Effector memory CD4-positive, alpha-beta T cell (primary cell): ENCODE results near the gene AP3S2.

Experiments
- DNase-seq, 3 donors: peaks; one replicate each; pipeline ENCODE4 v3.0.0-alpha.2; 2020
- H3K27ac ChIP-seq: 2 replicates; pipeline ENCODE4 v1.7.0; 2013; ENCODE audit warnings: mild to moderate bottlenecking, low read length, moderate library complexity; ENCODE audit not compliant: insufficient read depth, poor library complexity, severe bottlenecking
- H3K27me3 ChIP-seq: replicated peaks from 2 replicates; pipeline ENCODE4 v1.7.0; 2013; ENCODE audit warnings: mild to moderate bottlenecking, low read length; ENCODE audit not compliant: insufficient read depth, control insufficient read depth, poor library complexity, severe bottlenecking
- H3K36me3 ChIP-seq: 2 replicates; pipeline ENCODE4 v1.7.0; 2013; ENCODE audit warnings: mild to moderate bottlenecking, low read length, moderate library complexity; ENCODE audit not compliant: control insufficient read depth, insufficient read depth
- H3K4me1 ChIP-seq: 2 replicates; pipeline ENCODE4 v1.7.0; 2013; ENCODE audit warnings: low read length, mild to moderate bottlenecking; ENCODE audit not compliant: control insufficient read depth, insufficient read depth, poor library complexity, severe bottlenecking
- H3K4me3 ChIP-seq: 2 replicates; pipeline ENCODE4 v1.7.0; 2013; ENCODE audit warnings: low read length, low read depth, mild to moderate bottlenecking; ENCODE audit not compliant: insufficient read depth, poor library complexity, severe bottlenecking
- H3K9me3 ChIP-seq: 2 replicates; pipeline ENCODE4 v1.7.0; 2013; ENCODE audit warnings: mild to moderate bottlenecking, low read length, moderate library complexity; ENCODE audit not compliant: control insufficient read depth

AP3S2 gene

DNA sequence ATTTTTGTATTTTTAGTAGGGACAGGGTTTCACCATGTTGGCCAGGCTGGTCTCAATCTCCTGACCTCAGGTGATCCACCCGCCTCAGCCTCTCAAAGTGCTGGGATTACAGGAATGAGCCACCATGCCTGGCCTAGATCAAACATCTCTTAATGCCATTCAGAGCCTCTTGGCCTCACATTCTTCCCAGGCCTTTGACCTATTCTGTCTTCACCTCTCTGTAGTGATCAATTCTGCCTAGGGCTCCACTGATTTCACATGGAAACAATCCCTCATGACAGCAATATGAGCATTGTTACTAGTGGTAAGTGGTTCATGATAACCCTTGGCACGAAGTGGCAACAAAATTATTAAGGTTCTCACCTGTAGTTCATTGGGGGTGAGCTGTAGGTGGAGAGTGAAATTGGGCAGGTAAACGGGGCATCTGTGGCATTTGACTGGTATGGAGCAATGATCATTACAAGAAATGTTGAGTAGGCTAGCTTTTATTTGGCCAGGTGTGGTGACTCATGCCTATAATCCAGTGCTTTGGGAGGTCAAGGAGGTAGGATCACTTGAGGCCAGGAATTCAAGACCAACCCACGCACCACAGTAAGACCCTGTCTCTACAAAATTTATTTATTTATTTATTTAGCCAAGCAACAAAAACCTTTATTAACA lies 23.8 kb upstream of the AP3S2 start:
- Histone ChIP-seq H3K9me3 (no peaks in the 10 kb centered on the region), H3K4me3 (no peak overlapping the region), H3K27ac (no peak overlapping the region), H3K4me1 (peaks cover 3% of the 10 kb centered on the region), H3K36me3 (no peaks in the 10 kb centered on the region), H3K27me3 (peaks cover 8% of the 10 kb centered on the region)
- no peak for DNase-seq

DNA sequence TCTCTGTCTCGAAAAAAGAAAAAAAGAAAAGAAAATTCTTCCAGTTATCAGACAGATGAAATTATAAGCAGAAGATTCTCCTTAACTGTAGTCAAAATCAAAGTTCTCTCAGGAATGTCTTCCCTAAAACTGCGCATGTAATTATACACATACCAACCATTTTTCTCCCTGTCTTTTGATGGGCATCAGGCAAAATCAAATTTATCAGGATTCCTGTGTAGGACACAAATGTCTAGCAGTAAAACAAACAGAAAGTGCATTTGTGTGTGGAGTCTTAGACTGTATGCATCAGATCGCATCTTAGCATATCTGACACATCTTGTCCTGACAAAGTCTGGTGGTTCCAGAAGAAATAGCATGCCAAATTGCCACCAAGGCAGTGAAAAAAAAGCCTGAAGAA lies 22.9 kb upstream of the AP3S2 start:
- Histone ChIP-seq H3K4me1 (peaks cover 3% of the 10 kb centered on the region), H3K4me3 (no peak overlapping the region), H3K36me3 (no peaks in the 10 kb centered on the region), H3K9me3 (no peaks in the 10 kb centered on the region), H3K27me3 (peaks cover 10% of the 10 kb centered on the region), H3K27ac (no peak overlapping the region)
- DNase-seq = no peak

DNA sequence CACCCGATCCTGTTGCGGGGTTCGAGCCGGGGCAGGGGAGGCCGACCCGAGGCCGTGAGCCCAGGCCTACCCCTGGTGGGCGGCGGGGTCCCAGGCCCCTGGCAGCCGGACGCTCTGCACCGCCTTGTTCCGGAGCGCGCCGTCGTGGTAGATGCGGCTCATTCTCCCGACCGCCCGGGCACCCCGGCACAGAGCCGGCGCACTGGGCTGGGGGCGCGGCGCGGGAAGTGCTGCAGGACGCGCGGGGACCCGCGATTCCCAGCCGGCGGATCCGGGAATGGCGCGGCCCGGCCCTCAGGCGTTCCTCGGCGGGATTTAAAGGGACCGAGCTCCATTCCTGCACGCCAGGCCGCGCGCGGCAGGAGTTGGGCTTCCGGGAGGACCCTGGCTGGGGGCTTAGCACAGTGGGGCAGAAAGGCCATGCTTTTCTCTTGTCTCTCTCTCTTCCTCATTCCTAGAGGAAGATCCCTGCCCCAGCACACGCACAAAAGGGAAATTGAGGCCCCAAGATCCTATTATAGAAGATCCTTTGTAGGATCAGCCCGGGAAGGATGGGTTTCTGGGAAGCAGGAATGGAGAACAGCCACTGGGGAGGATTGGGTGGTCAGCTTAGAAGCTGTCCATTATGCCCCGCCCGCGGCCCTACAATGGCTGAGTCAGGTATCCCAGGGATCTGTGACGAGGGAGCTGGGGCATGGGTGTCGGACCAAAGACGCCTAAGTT lies 19.0 kb upstream of the AP3S2 start, which contains the start of gene ARPIN:
Gene ARPIN (minus strand): TSS at position 279 of the 723 bp plus-strand sequence. CDS start 117 bp downstream, at position 162.
- no peak for DNase-seq
- Histone ChIP-seq H3K4me1 (peaks cover 3% of the 10 kb centered on the region), H3K9me3 (no peaks in the 10 kb centered on the region), H3K4me3 (peak within 1 kb of the TSS; percentile 40), H3K27me3 (peaks cover 11% of the 10 kb centered on the region), H3K27ac (no peak within 1 kb of the TSS), H3K36me3 (no peaks in the 10 kb centered on the region)

DNA sequence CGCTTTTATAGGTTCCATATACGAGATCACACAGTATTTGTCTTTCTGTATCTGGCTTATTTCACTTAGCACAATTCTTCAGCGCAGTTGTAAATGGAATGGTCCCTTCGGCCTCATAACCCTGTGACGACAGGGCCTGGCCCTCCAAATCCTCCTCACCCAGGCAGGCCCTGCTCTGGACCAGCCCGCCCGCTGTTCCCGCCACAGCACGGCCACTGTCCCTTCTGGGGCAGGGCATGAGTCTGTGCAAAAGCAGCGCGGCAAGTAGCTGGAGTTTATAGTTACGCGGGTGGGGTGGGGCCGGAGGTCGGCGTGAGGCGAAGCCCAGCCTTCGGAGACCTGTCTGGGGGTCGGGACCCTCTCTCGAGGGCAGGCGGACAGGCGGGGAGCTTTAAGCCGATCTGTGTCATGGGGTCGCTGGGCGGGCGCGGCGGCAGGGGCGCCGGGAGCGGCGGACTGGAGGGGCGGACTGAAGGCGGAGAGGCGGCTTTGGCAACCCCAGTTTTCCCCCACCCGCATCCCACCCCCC lies 18.4 kb upstream of the AP3S2 start:
- Histone ChIP-seq H3K27me3 (peaks cover 11% of the 10 kb centered on the region), H3K9me3 (no peaks in the 10 kb centered on the region), H3K36me3 (no peaks in the 10 kb centered on the region), H3K27ac (no peak overlapping the region), H3K4me3 (no peak overlapping the region), H3K4me1 (peaks cover 3% of the 10 kb centered on the region)
- no peak for DNase-seq

DNA sequence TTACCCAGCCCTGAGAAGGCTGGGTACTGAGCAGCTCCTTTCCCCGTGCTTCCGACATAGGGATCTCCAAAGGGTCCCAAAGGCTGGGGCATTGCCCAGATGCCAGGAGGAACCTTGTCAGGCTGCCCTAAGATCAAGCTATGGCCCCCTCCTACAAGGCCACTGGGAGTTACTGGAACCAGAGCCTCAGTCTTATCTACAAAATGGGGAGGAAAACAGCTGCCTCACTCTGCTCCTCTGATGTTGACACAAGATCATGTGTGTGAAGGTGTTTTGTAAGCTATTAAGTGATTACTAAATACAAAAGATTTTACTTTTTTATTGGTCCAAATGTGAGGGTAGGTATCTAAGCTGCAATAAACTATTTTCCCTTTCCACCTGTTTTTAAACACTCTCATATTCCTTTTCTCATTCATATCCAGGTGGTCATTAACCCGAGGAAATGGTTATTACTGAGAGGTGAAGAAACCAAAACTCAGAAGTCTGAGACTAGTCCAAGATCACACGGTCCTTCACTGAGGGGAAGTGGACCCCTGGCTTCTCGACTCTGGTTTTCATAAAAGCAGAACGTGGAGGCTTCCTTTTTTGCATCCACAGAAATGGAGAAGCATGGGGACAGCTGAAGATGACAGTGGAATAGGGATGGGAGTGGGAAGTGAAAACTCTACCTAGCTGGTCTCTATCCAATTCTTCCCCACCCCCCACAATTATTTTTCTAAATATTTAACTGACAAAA lies 17.3 kb upstream of the AP3S2 start:
- no peak for DNase-seq
- no peaks in the 10 kb centered on the region for H3K36me3 ChIP-seq
- peaks cover 3% of the 10 kb centered on the region for H3K4me1 ChIP-seq
- no peak overlapping the region for H3K4me3 ChIP-seq
- H3K27ac ChIP-seq = no peak overlapping the region
- H3K9me3 ChIP-seq = no peaks in the 10 kb centered on the region
- H3K27me3 ChIP-seq = peaks cover 11% of the 10 kb centered on the region

DNA sequence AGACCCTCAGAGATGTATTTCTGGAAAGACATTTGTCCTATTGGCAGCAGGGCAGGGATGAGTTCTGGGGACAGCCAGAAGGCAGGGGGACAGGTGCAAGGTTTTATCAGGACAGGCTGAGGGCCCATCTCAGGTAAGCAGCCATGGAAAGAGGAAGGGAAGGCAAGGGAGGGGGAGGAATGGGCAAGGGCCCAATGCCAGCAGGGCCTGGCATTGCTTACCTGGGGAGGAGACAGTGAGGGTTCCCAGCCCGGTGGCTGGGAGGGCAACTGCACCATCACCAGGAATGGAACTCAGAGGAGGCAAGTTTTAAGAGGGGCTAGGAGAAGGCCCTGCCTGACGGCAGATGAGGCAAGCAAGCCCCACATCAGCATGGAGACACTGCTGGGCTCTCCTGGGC lies 15.8 kb upstream of the AP3S2 start:
- H3K4me1 ChIP-seq = peaks cover 3% of the 10 kb centered on the region
- no peak overlapping the region for H3K27ac ChIP-seq
- no peak overlapping the region for H3K4me3 ChIP-seq
- peaks cover 11% of the 10 kb centered on the region for H3K27me3 ChIP-seq
- no peaks in the 10 kb centered on the region for H3K36me3 ChIP-seq
- H3K9me3 ChIP-seq = no peaks in the 10 kb centered on the region
- DNase-seq = no peak

DNA sequence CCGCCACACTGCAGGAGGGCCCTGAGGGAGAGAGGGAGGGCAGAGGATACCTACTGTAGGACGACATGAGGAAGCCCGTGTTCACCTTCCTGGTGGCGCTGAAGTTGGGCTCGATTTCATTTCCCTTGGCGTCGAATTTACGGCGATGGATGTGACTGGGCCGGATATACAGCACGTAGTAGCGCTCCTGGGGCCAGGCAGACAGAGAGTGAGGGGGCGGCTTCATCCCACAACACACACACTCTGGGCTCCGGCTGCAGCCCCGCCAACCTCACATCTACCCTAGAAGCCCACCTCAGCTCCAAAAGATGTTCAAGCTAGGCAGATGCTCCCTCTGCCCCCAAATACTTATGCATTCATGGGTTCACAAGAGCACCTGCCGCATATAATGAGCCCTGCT lies 14.4 kb upstream of the AP3S2 start:
- no peaks in the 10 kb centered on the region for H3K9me3 ChIP-seq
- no peaks in the 10 kb centered on the region for H3K36me3 ChIP-seq
- no peak overlapping the region for H3K4me3 ChIP-seq
- peaks cover 8% of the 10 kb centered on the region for H3K27me3 ChIP-seq
- DNase-seq = no peak
- H3K4me1 ChIP-seq = peaks cover 3% of the 10 kb centered on the region
- H3K27ac ChIP-seq = no peak overlapping the region

DNA sequence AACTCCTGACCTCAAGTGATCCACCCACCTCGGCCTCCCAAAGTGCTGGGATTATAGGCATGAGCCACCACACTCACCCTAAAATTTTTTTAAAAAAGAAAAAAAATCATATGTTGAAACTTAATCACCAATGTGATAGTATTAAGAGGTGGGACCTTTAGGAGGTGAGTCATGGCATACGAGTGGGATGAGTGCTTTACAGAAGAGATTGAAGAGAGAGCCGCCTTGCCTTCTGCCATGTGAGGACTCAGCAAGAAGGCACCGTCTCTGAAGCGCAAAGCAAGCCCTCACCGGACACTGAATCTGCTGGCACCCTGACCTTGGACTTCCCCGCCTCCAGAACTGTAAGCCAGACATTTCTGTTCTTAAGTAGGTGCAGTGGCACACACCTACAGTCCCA lies 13.5 kb upstream of the AP3S2 start:
- no peaks in the 10 kb centered on the region for H3K36me3 ChIP-seq

DNA sequence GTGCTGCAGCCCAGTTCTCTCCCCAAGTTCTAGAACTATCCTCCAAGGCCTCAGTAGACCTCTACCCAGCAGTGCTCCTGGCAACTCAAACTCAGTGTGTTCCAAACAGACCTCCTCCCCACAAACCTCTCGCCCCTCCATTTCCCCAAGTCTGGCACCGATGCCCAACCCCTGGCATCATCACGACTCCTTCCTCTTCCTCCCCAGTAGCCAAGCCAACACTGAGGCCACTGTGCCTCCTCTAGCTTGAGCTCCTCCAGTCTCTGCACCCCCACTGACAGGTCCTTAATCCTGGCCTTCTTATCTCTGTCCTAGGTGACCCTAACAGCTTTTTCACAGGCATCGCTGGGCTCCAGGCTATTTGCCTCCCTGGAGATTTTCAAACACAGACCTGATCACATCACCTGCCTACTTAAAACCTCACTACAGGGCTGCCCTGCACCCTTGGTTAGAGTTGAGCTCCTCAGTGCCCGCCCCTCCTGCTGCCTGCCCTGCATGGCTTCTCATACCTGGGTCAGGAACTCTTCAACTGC lies 12.1 kb upstream of the AP3S2 start:
- DNase-seq = no peak
- Histone ChIP-seq H3K27me3 (no peaks in the 10 kb centered on the region), H3K27ac (no peak overlapping the region), H3K36me3 (no peaks in the 10 kb centered on the region), H3K4me3 (no peak overlapping the region), H3K9me3 (no peaks in the 10 kb centered on the region), H3K4me1 (no peaks in the 10 kb centered on the region)

More for the DNA sequence above, 13.5 kb upstream of the AP3S2 start:
- no peak for DNase-seq
- Histone ChIP-seq H3K4me3 (no peak overlapping the region), H3K4me1 (no peaks in the 10 kb centered on the region), H3K27me3 (peaks cover 2% of the 10 kb centered on the region), H3K9me3 (no peaks in the 10 kb centered on the region), H3K27ac (no peak overlapping the region)
